B cell (primary cell): Measurements from ENCODE around the gene SIRT3. TPM values are rescaled to one million over a fixed set of nuclear protein-coding genes. Genes with fewer than 3 reads are reported as not detected.

Experiments used
- ATAC-seq: fragments of 200-7000 bp; cut with Tn5 transposase; one replicate; pipeline ENCODE4 v1.10.0; 2021; ENCODE audit warnings: low read depth, mild to moderate bottlenecking, moderate number of reproducible peaks, moderate library complexity
- CTCF ChIA-PET: fragments of 350-600 bp; sonication (Branson Sonifier 250); formaldehyde crosslinking; loops from one replicate; lab custom pipeline; 2021; ENCODE audit warnings: antibody characterized with exemption, inconsistent platforms; lab: Charles Lee
- POLR2A ChIA-PET: fragments of 350-600 bp; sonication (Branson Sonifier 250); formaldehyde crosslinking; loops from one replicate; lab custom pipeline; 2021; ENCODE audit warnings: antibody characterized with exemption; lab: Charles Lee
- DNase-seq: peaks from one replicate; pipeline ENCODE4 v3.0.0; 2013
- H2AFZ ChIP-seq: 2 replicates; pipeline ENCODE4 v1.6.1; 2012; ENCODE audit warnings: mild to moderate bottlenecking, low read depth, low read length; ENCODE audit not compliant: insufficient read depth, poor library complexity, severe bottlenecking
- H3K27ac ChIP-seq, 2 donors: 1 replicate in 1 of 2; 2 replicates in 1 of 2; pipeline ENCODE4 v1.5.1; 2012 to 2013; ENCODE audit warnings: low read length in 2 of 2, mild to moderate bottlenecking in 2 of 2, moderate library complexity in 1 of 2
- H3K27me3 ChIP-seq, 4 experiments: fragments of 200-600 bp in 1 of 4; sonication (generic) in 1 of 4; replicated peaks in 1 of 4; 1 replicate in 2 of 4; 2 replicates in 2 of 4; pipeline versions ENCODE4 v1.6.1 to v1.7.0; 2013 to 2016; ENCODE audit warnings: low read length in 3 of 4, mild to moderate bottlenecking in 2 of 4, mixed read lengths in 1 of 4, moderate library complexity in 1 of 4; ENCODE audit not compliant: insufficient read depth in 4 of 4, control insufficient read depth in 3 of 4; ENCODE audit errors: control extremely low read depth in 1 of 4
- H3K36me3 ChIP-seq, 2 experiments: replicated peaks in 1 of 2; 1 replicate in 1 of 2; 2 replicates in 1 of 2; pipeline versions ENCODE4 v1.6.1 to v1.7.1; 2013; ENCODE audit warnings: low read length in 1 of 2; ENCODE audit not compliant: insufficient read depth in 2 of 2, control insufficient read depth in 1 of 2; ENCODE audit errors: control extremely low read depth in 1 of 2, extremely low read depth in 1 of 2
- H3K4me1 ChIP-seq, 2 donors: fragments of 200-600 bp in 1 of 2; sonication (generic) in 1 of 2; 1 replicate in 1 of 2; 2 replicates in 1 of 2; pipeline versions ENCODE4 v1.5.1 to v1.6.1; 2013 to 2017; ENCODE audit warnings: low read length in 2 of 2; ENCODE audit not compliant: control insufficient read depth in 2 of 2, insufficient read depth in 2 of 2
- H3K4me2 ChIP-seq: replicated peaks from 2 replicates; pipeline ENCODE3; 2012; ENCODE audit warnings: mild to moderate bottlenecking, low read depth, low read length; ENCODE audit not compliant: poor library complexity, severe bottlenecking
- H3K4me3 ChIP-seq, 5 experiments: fragments of 200-600 bp in 1 of 5; sonication (generic) in 1 of 5; 1 replicate in 3 of 5; 2 replicates in 2 of 5; pipeline versions ENCODE4 v1.5.1 to v1.7.0; 2011 to 2016; ENCODE audit warnings: low read length in 4 of 5, mild to moderate bottlenecking in 4 of 5, low read depth in 2 of 5, control low read depth in 1 of 5, moderate library complexity in 1 of 5; ENCODE audit not compliant: insufficient read depth in 1 of 5; ENCODE audit errors: control extremely low read depth in 1 of 5, extremely low read depth in 1 of 5
- H3K79me2 ChIP-seq: fragments of 200-600 bp; sonication (generic); one replicate; pipeline ENCODE4 v1.6.0; 2016; ENCODE audit warnings: low read length; ENCODE audit not compliant: control insufficient read depth, insufficient read depth
- H3K9ac ChIP-seq: fragments of 200-600 bp; sonication (generic); 2 replicates; pipeline ENCODE4 v1.6.1; 2017; ENCODE audit warnings: mild to moderate bottlenecking, low read length, moderate library complexity
- H3K9me3 ChIP-seq, 3 donors: one replicate each; pipeline versions ENCODE4 v1.6.1 to v1.7.1; 2013; ENCODE audit warnings: low read length in 2 of 3; ENCODE audit not compliant: control insufficient read depth in 2 of 3, insufficient read depth in 1 of 3; ENCODE audit errors: control extremely low read depth in 1 of 3
- H4K20me1 ChIP-seq: 2 replicates; pipeline ENCODE4 v1.6.0; 2012; ENCODE audit warnings: mild to moderate bottlenecking, low read length; ENCODE audit not compliant: insufficient read depth, control insufficient read depth, poor library complexity, severe bottlenecking
- H3K27ac Mint-ChIP-seq: one replicate; pipeline ENCODE4 v1.8.0; 2021; ENCODE audit warnings: mixed read lengths
- H3K27me3 Mint-ChIP-seq: one replicate; pipeline ENCODE4 v1.8.0; 2021; ENCODE audit warnings: mixed read lengths
- H3K4me1 Mint-ChIP-seq: one replicate; pipeline ENCODE4 v1.8.0; 2021; ENCODE audit warnings: mixed read lengths
- H3K4me3 Mint-ChIP-seq: one replicate; pipeline ENCODE4 v1.8.0; 2021; ENCODE audit warnings: mixed read lengths
- H3K9me3 Mint-ChIP-seq: one replicate; pipeline ENCODE4 v1.8.0; 2022; ENCODE audit warnings: mixed read lengths; ENCODE audit not compliant: insufficient read depth
- EZH2 ChIP-seq: IDR thresholded peaks from 2 replicates; pipeline ENCODE4 v1.6.1; 2012; ENCODE audit warnings: borderline replicate concordance, low read depth, mild to moderate bottlenecking, moderate library complexity, low read length; ENCODE audit not compliant: insufficient read depth, poor library complexity, severe bottlenecking
- WGBS: methylation state at CpG from one replicate; pipeline ENCODE4 v1.1.5; 2013; ENCODE audit warnings: missing lambda C conversion rate; ENCODE audit not compliant: insufficient coverage; 5-methylcytosine and 5-hydroxymethylcytosine counted together
- intact Hi-C: fragments of 100-400 bp; cut with micrococcal nuclease; formaldehyde crosslinking; loops from one replicate; pipeline ENCODE4 v1.10.0; 2022
- polyA plus RNA-seq: library from polyadenylated mRNA; depleted of rRNA; stranded (reverse); fragments of >200 nt; gene quantifications from 2 replicates; pipeline ENCODE4 v1.2.3, GENCODE V29; 2012
- total RNA-seq, 2 donors: library from RNA; stranded (reverse); fragments of 120-200 nt in 1 of 2; gene quantifications; 1 replicate in 1 of 2; 2 replicates in 1 of 2; pipeline versions ENCODE4 v1.2.3 to v1.2.4, GENCODE V29; 2013 to 2022
- TF ChIP-seq, protein P1 (sequence below): fragments of 200-600 bp; IDR thresholded peaks from one replicate; pipeline ENCODE4 v1.8.0; 2022; ENCODE audit warnings: antibody characterized with exemption, mild to moderate bottlenecking

SIRT3 gene
- total and polyA plus RNA-seq, 2 donors (not counting 1 experiment from before 2014, with no cell fraction given) = 22.9 to 27.9 TPM

DNA sequence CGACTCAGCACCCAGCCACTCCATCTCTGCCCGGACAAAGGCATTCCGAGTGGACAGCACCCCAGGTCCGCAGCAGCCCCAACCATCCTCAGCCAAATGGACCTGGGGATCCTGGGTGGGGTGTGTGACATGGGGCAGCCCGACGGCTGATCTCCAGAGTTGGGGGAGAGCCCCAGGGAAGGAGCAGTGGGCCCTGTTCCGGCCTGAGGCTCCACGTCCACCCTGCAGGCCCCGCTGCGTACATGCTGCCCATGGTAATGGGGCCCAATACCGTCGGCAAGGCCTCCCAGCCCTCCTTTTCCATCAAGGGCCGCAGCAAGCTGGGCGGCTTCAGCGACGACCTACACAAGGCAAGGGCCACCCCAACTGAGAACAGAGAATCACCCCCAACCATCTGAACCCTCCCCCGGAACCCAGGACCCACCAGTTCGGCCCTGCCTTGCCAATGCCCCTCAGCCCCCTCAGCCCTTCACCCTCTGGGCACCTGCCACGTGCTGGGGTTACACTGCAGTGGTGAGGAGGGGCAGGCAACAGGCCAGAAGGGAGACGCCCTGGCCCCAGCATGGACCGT is 37.8 kb downstream of the SIRT3 start:
- TF ChIP-seq EZH2 = no peak
- TF ChIP-seq, protein P1, sequence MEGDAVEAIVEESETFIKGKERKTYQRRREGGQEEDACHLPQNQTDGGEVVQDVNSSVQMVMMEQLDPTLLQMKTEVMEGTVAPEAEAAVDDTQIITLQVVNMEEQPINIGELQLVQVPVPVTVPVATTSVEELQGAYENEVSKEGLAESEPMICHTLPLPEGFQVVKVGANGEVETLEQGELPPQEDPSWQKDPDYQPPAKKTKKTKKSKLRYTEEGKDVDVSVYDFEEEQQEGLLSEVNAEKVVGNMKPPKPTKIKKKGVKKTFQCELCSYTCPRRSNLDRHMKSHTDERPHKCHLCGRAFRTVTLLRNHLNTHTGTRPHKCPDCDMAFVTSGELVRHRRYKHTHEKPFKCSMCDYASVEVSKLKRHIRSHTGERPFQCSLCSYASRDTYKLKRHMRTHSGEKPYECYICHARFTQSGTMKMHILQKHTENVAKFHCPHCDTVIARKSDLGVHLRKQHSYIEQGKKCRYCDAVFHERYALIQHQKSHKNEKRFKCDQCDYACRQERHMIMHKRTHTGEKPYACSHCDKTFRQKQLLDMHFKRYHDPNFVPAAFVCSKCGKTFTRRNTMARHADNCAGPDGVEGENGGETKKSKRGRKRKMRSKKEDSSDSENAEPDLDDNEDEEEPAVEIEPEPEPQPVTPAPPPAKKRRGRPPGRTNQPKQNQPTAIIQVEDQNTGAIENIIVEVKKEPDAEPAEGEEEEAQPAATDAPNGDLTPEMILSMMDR = no peak
- H4K20me1 ChIP-seq = peaks cover 19% of the 10 kb centered on the region
- H3K4me3 ChIP-seq = no peak overlapping the region
- Mint-ChIP-seq H3K4me1 (peaks cover 14% of the 10 kb centered on the region), H3K27ac (no peak overlapping the region), H3K27me3 (no peaks in the 10 kb centered on the region), H3K4me3 (no peak overlapping the region), H3K9me3 (no peaks in the 10 kb centered on the region)
- H3K4me1 ChIP-seq = peaks cover 0 to 3% of the 10 kb centered on the region in 2 donors
- ATAC-seq = no peak
- peaks cover 0 to 9% of the 10 kb centered on the region in 2 experiments for H3K36me3 ChIP-seq
- no peak overlapping the region for H3K4me2 ChIP-seq
- intact Hi-C loops = no loop called here
- DNase-seq = no peak
- peaks cover 8% of the 10 kb centered on the region for H3K79me2 ChIP-seq
- CTCF ChIA-PET = no interaction called here
- no peak overlapping the region for H2AFZ ChIP-seq
- H3K27me3 ChIP-seq = no peaks in the 10 kb centered on the region
- POLR2A ChIA-PET = no interaction called here
- H3K9ac ChIP-seq = no peak overlapping the region
- H3K9me3 ChIP-seq = no peaks in the 10 kb centered on the region
- no peak overlapping the region for H3K27ac ChIP-seq
- 97% methylated on average over 19 of the region's 21 CpGs for WGBS

DNA sequence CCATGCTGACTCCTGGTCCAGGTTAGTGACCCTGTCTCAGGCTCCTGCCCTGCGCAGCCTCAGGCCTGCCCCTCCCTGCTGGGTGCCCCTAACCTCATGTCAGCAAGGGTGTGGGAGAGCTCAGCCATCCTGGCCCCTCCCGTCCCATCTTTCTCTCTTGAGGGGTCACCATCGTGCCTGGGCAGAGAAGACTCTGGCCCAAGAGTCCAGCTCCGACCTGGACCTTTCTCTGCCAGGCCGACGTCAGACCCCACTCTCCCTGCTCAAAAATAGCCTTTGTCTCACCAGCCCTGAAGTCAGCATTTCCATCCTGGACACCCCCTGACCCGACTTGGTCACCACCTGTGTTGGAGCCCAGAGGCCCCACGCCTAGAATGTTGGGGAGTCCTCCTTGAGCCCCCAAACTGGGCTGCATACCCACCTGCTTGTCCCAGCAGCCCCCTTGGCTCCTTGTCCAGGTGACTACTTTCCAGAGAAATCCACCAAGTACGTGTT is 38.4 kb downstream of the SIRT3 start:
- peaks cover 13% of the 10 kb centered on the region for H4K20me1 ChIP-seq
- peaks cover 0 to 3% of the 10 kb centered on the region in 2 donors for H3K4me1 ChIP-seq
- H3K27me3 ChIP-seq = no peaks in the 10 kb centered on the region
- H3K9me3 ChIP-seq = no peaks in the 10 kb centered on the region
- 93% methylated on average over 9 of the region's 9 CpGs for WGBS
- CTCF ChIA-PET = no interaction called here
- Mint-ChIP-seq H3K27ac (no peak overlapping the region), H3K27me3 (no peaks in the 10 kb centered on the region), H3K4me3 (no peak overlapping the region), H3K4me1 (peaks cover 12% of the 10 kb centered on the region), H3K9me3 (no peaks in the 10 kb centered on the region)
- H3K4me3 ChIP-seq = no peak overlapping the region
- no peak overlapping the region for H3K27ac ChIP-seq
- H2AFZ ChIP-seq = no peak overlapping the region
- H3K79me2 ChIP-seq = peaks cover 4% of the 10 kb centered on the region
- intact Hi-C loops = no loop called here
- DNase-seq (no peak), ATAC-seq (no peak)
- peaks cover 0 to 5% of the 10 kb centered on the region in 2 experiments for H3K36me3 ChIP-seq
- H3K9ac ChIP-seq = no peak overlapping the region
- POLR2A ChIA-PET = interaction anchor here (1.6 kb wide), 1 partner anchor 10 kb away, joined by 3 read pairs; the partner anchor contains the start of genes BET1L and RIC8A
- H3K4me2 ChIP-seq = no peak overlapping the region
- no peak for TF ChIP-seq EZH2
- TF ChIP-seq, protein P1 = no peak
